Measurements from ENCODE around the gene STAB2. TPM values are rescaled to one million over a fixed set of nuclear protein-coding genes. Genes with fewer than 3 reads are reported as not detected.

The STAB2 gene
- total RNA-seq, 4 donors from 2014 or later, result under 0.01 to 2.5 (median 0.43) TPM

DNA sequence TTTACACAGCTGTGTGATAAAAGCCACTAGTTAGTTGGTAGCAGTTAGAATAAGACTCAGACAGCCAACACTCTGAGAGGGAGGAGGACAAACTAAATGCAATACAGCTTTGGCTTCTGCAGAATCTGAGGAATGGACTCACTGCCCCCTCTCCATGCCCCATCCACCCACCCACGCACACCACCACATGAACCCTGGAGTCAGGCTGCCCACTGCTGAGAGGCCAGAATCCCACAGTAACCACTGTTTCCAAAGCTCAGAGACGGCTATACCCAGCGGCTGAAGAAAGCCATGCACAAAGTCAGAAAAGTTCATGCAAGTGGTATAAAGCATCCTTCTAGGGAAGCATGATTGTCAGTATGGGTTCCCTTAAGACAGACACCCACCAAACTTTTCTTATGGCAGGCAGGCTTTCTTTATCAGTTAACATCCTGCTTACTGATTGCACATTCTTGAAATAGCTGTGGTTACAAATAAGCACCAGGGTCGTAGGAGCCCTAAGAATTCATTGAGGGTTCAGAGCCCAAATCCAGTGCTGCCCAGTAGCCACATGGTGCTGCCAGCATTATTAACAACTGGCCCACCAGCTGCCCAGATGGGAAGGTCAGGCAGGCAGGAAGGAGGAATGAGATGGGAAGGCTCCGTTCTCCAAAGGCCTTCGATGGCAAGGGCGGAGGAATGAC is 192.5 kb downstream of the STAB2 start:
- TF ChIP-seq, protein P1, sequence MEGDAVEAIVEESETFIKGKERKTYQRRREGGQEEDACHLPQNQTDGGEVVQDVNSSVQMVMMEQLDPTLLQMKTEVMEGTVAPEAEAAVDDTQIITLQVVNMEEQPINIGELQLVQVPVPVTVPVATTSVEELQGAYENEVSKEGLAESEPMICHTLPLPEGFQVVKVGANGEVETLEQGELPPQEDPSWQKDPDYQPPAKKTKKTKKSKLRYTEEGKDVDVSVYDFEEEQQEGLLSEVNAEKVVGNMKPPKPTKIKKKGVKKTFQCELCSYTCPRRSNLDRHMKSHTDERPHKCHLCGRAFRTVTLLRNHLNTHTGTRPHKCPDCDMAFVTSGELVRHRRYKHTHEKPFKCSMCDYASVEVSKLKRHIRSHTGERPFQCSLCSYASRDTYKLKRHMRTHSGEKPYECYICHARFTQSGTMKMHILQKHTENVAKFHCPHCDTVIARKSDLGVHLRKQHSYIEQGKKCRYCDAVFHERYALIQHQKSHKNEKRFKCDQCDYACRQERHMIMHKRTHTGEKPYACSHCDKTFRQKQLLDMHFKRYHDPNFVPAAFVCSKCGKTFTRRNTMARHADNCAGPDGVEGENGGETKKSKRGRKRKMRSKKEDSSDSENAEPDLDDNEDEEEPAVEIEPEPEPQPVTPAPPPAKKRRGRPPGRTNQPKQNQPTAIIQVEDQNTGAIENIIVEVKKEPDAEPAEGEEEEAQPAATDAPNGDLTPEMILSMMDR (IDR thresholded peaks at IDR 0.05), result no peak
- no peak for ATAC-seq (ENCODE audit: low FRiP score)

DNA sequence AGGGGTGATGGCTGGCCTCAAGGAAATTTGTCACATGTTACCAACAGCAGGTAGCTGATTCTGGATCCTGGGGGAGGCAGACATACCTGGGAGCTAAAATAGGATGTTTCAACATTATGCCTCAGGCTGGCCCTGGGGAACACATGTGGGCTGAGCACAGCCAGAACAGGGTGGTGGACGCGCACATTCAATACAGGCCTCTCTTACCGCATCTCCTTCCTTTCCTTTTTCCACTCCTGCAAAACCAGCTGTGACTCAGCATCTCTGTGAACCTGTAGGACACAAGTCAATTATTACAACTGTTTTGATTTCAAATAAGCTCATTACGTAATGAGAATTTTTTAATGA is 193.0 kb downstream of the STAB2 start:
- TF ChIP-seq, protein P1 (IDR thresholded peaks at IDR 0.05), result no peak
- ATAC-seq (ENCODE audit: low FRiP score) (no peak), DNase-seq (ENCODE audit: low spot score) (no peak)

More for the DNA sequence above, 192.5 kb downstream of the STAB2 start:
- DNase-seq (ENCODE audit: low spot score), result no peak

GRCh38 chr12:103780992-103781391 is 193.9 kb downstream of the STAB2 start:
- TF ChIP-seq, protein P1 (IDR thresholded peaks at IDR 0.05), result no peak
- DNase-seq (ENCODE audit: low spot score), result no peak
- no peak for ATAC-seq (ENCODE audit: low FRiP score)

DNA sequence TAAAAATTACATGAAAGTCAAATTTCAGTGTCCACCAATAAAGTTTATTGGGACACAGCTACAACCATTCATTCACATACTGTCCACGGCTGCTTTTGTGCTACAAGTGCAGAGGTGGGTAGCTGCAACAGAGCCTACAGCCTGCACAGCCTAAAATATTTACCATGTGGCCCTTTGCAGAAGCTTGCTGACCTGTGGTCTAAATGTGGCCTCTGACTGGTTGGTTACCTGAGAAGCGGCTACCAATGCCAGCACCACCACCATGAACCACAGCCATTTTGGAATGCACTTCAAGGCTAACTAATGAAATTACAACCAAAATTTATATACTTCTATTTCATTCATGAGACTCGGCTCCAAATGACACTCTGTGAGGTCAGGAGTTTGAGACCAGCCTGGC is 195.3 kb downstream of the STAB2 start:
- TF ChIP-seq, protein P1 (IDR thresholded peaks at IDR 0.05), result no peak
- no peak for ATAC-seq (ENCODE audit: low FRiP score)
- DNase-seq (ENCODE audit: low spot score), result no peak

DNA sequence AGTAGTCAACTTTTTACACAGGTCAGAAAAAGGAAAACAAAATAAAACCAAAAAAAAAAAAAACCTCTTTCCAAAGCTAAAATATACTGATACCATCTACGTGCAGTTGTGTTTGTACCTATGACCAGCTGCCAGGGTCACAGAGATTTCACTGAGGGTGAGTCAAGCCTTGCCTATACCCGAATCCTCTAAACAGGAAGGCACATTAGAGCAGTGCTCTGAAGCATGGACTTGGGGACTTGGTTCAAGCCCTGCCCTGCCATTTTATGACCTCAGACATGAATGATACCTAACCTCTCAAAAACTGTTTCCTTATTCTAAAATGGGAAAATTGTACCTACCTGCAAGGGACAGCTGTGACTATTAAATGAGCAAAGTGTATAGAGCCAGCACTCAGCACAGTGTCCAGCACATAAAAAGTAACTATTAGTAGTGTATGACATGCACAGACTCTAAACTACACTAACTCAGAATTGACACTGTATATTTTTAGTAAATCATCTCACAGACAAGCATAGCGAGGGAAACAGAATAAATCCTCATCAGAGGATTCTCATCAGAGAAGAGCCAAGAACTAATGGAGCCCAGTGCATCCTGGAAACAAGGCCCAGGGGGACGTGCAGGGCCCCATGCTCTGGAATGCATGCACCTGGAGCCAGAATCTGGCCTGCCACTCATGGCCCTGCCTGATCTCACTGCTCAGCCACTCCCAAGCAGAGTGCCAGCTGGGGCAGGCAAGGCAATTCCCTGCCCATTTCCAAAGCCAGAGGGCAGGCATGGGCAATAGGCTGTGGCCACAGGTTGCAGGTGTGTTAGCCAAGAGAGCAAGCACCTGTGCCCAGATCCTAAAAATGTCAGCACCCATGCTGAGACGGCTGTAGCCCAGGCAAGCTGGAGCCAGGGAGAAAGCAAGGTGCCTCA is 196.9 kb downstream of the STAB2 start:
- DNase-seq (ENCODE audit: low spot score) (no peak), ATAC-seq (ENCODE audit: low FRiP score) (no peak)
- TF ChIP-seq, protein P1 (IDR thresholded peaks at IDR 0.05), result no peak

DNA sequence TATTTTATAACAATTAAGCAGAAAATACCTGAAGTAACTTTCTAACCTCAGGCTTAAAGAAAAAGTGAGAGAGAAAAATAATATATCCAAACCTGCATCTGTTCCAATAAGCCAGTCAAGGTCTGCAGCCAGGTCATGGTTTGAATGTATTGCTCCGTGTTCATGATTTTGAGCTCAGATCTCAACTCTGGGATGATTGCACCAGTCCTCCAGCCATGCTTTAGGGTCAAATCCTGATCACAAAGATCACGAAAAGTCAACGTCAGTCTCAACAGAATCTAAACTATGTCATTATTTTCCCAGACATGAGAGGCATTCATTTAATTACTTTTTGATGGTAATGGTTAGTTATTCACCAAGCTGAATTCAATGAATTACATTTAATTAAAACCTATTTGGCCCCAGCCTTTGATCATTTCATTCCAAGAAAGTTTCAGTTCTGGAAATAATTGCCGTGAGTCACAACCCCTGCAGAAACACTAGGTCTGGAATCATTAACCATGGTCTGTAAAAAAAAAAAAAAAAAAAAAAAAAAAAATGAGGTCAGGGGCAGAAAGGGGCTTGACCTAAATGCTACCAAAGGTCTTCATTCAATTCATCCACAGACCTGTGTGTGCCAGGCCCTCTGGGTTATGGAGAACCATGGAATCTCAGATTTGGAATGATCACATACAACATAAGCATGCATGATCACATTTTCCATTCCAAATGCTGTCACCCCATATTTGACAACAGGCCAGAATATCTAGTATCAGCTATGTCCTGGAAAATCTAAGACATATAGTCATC is 198.4 kb downstream of the STAB2 start:
- TF ChIP-seq, protein P1 (IDR thresholded peaks at IDR 0.05), result no peak
- DNase-seq (ENCODE audit: low spot score), result no peak
- no peak for ATAC-seq (ENCODE audit: low FRiP score)
